ENCODE data around the gene SLC45A1. TPM values are rescaled to one million over a fixed set of nuclear protein-coding genes. Genes with fewer than 3 reads are reported as not detected.

The SLC45A1 gene
- total and polyA plus RNA-seq, 2 donors (not counting 1 experiment from before 2014, with no cell fraction given): 0.54 to 0.64 TPM

DNA sequence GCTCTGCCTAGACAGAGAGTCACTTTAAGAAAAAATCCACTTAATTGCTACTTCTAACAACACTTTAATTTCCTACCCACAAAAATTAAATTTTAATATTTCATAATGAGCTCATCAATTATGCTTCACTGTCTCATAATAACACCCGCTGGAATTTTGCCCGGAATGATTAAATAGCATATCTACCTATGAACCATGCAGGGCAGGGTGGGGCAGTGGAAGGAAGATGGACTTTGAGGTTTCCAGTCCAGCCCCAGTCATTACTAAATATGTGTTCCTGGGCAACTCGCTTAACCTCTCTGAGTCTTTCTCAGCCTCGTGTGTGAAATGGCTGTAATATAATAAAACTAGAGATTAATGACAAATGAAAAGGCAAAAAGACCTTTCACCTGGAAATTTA, 32.8 kb upstream of the SLC45A1 start:
- Histone ChIP-seq H3K4me3 (ENCODE audit: control extremely low read depth in 1 of 5, extremely low read depth in 1 of 5, insufficient read depth in 1 of 5, low read depth in 2 of 5, low read length in 4 of 5) (no peak overlapping the region), H3K27ac (ENCODE audit: low read length in 2 of 2) (no peak overlapping the region), H3K36me3 (replicated peaks in 1 of 2; ENCODE audit: control extremely low read depth in 1 of 2, control insufficient read depth in 1 of 2, extremely low read depth in 1 of 2, insufficient read depth in 2 of 2, low read length in 1 of 2) (no peaks in the 10 kb centered on the region), H3K79me2 (ENCODE audit: control insufficient read depth, insufficient read depth, low read length) (no peaks in the 10 kb centered on the region), H3K4me1 (ENCODE audit: control insufficient read depth in 2 of 2, insufficient read depth in 2 of 2, low read length in 2 of 2) (peaks cover 0 to 4% of the 10 kb centered on the region in 2 donors), H3K9ac (ENCODE audit: low read length) (no peak overlapping the region), H3K27me3 (replicated peaks in 1 of 4; ENCODE audit: control extremely low read depth in 1 of 4, control insufficient read depth in 3 of 4, insufficient read depth in 4 of 4, low read length in 3 of 4) (peaks cover 0 to 7% (median 3%) of the 10 kb centered on the region in 4 experiments), H4K20me1 (ENCODE audit: control insufficient read depth, insufficient read depth, low read length, poor library complexity, severe bottlenecking) (no peaks in the 10 kb centered on the region), H3K9me3 (ENCODE audit: control extremely low read depth in 1 of 3, control insufficient read depth in 2 of 3, insufficient read depth in 1 of 3, low read length in 2 of 3) (no peaks in the 10 kb centered on the region), H2AFZ (ENCODE audit: insufficient read depth, low read depth, low read length, poor library complexity, severe bottlenecking) (no peak overlapping the region), H3K4me2 (replicated peaks; ENCODE audit: low read depth, low read length, poor library complexity, severe bottlenecking) (no peak overlapping the region)
- ATAC-seq (ENCODE audit: low read depth): no peak
- ChIA-PET CTCF (no interaction called here), POLR2A (no interaction called here)
- TF ChIP-seq, protein P1, sequence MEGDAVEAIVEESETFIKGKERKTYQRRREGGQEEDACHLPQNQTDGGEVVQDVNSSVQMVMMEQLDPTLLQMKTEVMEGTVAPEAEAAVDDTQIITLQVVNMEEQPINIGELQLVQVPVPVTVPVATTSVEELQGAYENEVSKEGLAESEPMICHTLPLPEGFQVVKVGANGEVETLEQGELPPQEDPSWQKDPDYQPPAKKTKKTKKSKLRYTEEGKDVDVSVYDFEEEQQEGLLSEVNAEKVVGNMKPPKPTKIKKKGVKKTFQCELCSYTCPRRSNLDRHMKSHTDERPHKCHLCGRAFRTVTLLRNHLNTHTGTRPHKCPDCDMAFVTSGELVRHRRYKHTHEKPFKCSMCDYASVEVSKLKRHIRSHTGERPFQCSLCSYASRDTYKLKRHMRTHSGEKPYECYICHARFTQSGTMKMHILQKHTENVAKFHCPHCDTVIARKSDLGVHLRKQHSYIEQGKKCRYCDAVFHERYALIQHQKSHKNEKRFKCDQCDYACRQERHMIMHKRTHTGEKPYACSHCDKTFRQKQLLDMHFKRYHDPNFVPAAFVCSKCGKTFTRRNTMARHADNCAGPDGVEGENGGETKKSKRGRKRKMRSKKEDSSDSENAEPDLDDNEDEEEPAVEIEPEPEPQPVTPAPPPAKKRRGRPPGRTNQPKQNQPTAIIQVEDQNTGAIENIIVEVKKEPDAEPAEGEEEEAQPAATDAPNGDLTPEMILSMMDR (IDR thresholded peaks at IDR 0.05): no peak
- TF ChIP-seq EZH2 (IDR thresholded peaks at IDR 0.05; ENCODE audit: borderline replicate concordance, insufficient read depth, low read depth, low read length, poor library complexity, severe bottlenecking): no peak
- H3K9me3 Mint-ChIP-seq (ENCODE audit: insufficient read depth): no peaks in the 10 kb centered on the region
- H3K27me3 Mint-ChIP-seq: peaks cover 32% of the 10 kb centered on the region
- no peak overlapping the region for H3K27ac Mint-ChIP-seq
- intact Hi-C loops (cut with micrococcal nuclease): no loop called here
- peaks cover 16% of the 10 kb centered on the region for H3K4me1 Mint-ChIP-seq
- H3K4me3 Mint-ChIP-seq: no peak overlapping the region
- DNase-seq: no peak
- no CpG with 5 or more reads among the region's 4 CpGs for WGBS (ENCODE audit: insufficient coverage)

DNA sequence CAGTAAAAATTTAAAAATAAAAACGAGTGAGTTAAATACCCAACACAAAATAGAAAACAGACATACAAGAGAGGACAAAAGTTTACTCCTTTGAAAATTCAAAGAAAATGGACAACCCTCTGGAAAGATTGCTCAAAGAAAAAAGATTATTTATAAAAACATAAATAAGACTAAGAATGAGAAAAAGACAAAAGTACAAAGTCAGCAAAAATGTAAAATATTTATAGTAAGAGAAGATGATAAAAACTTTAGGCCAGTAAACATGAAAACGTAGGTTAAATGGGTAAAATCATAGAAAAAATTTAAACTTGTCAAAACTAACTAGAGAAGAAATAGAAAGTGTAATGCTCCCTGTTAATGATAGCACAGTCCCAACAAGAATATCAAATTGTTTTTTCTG, 31.9 kb upstream of the SLC45A1 start:
- Histone ChIP-seq H3K4me1 (ENCODE audit: control insufficient read depth in 2 of 2, insufficient read depth in 2 of 2, low read length in 2 of 2) (peaks cover 0 to 4% of the 10 kb centered on the region in 2 donors), H3K9ac (ENCODE audit: low read length) (no peak overlapping the region), H3K9me3 (ENCODE audit: control extremely low read depth in 1 of 3, control insufficient read depth in 2 of 3, insufficient read depth in 1 of 3, low read length in 2 of 3) (no peaks in the 10 kb centered on the region), H2AFZ (ENCODE audit: insufficient read depth, low read depth, low read length, poor library complexity, severe bottlenecking) (no peak overlapping the region), H3K4me3 (ENCODE audit: control extremely low read depth in 1 of 5, extremely low read depth in 1 of 5, insufficient read depth in 1 of 5, low read depth in 2 of 5, low read length in 4 of 5) (no peak overlapping the region), H3K27me3 (replicated peaks in 1 of 4; ENCODE audit: control extremely low read depth in 1 of 4, control insufficient read depth in 3 of 4, insufficient read depth in 4 of 4, low read length in 3 of 4) (peaks cover 0 to 5% (median 2%) of the 10 kb centered on the region in 4 experiments), H3K4me2 (replicated peaks; ENCODE audit: low read depth, low read length, poor library complexity, severe bottlenecking) (no peak overlapping the region), H4K20me1 (ENCODE audit: control insufficient read depth, insufficient read depth, low read length, poor library complexity, severe bottlenecking) (no peaks in the 10 kb centered on the region), H3K27ac (ENCODE audit: low read length in 2 of 2) (no peak overlapping the region), H3K79me2 (ENCODE audit: control insufficient read depth, insufficient read depth, low read length) (no peaks in the 10 kb centered on the region), H3K36me3 (replicated peaks in 1 of 2; ENCODE audit: control extremely low read depth in 1 of 2, control insufficient read depth in 1 of 2, extremely low read depth in 1 of 2, insufficient read depth in 2 of 2, low read length in 1 of 2) (no peaks in the 10 kb centered on the region)
- DNase-seq: no peak
- intact Hi-C loops (cut with micrococcal nuclease): no loop called here
- ATAC-seq (ENCODE audit: low read depth): no peak
- H3K4me3 Mint-ChIP-seq: no peak overlapping the region
- no peak for TF ChIP-seq EZH2 (IDR thresholded peaks at IDR 0.05; ENCODE audit: borderline replicate concordance, insufficient read depth, low read depth, low read length, poor library complexity, severe bottlenecking)
- TF ChIP-seq, protein P1 (IDR thresholded peaks at IDR 0.05): no peak
- no CpG with 5 or more reads among the region's 2 CpGs for WGBS (ENCODE audit: insufficient coverage)
- H3K27me3 Mint-ChIP-seq: peaks cover 32% of the 10 kb centered on the region
- POLR2A ChIA-PET: no interaction called here
- CTCF ChIA-PET: interaction anchor here (0.7 kb wide), 1 partner anchor 616 kb away, joined by 4 read pairs; no protein-coding TSS in a partner anchor
- peaks cover 16% of the 10 kb centered on the region for H3K4me1 Mint-ChIP-seq
- no peak overlapping the region for H3K27ac Mint-ChIP-seq
- no peaks in the 10 kb centered on the region for H3K9me3 Mint-ChIP-seq (ENCODE audit: insufficient read depth)
